GM21717 (cell line): ENCODE measurements around the gene SBK1.

Experiments used
- ATAC-seq: cut with Tn5 transposase; IDR thresholded peaks from one replicate; pipeline ENCODE4 v1.9.1; 2021; ENCODE audit warnings: mild to moderate bottlenecking, moderate library complexity; ENCODE audit not compliant: unreplicated experiment

The SBK1 gene

GRCh38 chr16:28280881-28281836 lies 11.2 kb upstream of the SBK1 start:
- ATAC-seq = no peak

DNA sequence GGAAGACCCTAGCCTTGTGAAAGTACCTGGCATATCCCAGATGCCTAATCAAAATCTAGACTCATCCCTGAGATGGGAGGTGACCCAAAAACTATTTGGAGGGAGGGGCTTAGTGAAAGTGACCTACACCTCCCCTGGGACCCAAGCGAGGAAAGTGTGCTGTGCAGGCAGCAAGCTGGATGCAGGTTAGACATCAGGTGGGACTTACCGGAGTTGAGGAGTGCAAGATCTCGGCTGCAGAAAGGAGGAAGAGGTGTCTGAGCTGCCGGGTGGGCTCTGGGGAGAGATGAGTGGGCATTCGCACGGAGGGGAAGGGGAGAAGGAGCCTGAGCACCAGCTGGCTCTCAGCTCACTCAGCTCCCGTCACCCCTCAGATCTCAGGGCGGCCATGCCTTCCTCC lies 10.3 kb upstream of the SBK1 start:
- no peak for ATAC-seq

- no peak for ATAC-seq
These were observed 9.2 kb upstream of the SBK1 start for GRCh38 chr16:28283173-28283572.

DNA sequence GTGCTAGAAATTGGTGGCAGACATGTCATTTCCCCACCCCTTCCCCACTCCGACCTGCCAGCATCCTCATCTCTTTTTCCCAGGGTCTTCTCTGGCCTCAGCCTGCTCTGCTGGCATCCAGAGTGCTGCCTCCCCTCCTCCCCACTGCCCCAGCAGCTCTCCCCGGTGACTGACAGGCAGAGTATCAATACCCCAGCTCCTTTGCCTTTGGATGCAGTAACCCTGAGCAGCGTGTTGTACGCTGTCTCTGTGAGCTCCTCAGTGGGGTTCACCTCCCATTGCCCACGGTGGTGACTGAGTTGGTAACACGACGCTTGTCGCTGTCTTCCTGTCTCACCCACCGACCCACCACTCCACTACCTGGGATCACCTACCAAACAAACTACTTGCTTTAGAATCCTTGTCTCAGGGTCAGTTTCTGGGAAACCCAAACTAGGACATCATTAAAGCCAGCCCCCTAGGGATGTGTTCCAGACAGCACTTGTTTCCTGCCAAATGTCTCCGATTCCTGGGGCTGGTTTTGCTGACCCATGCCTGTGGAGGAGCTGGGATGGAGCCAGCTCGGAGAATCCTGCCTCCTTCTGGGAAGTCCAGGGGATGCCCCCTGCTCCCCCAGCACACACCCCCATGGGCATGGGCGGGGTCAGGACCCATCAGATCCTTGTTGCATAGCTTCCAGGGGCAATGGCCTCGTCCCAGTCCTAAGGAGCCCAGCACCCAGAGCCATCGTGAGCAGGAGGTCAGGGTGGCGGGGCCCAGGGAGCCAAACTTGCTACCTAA lies 8.3 kb upstream of the SBK1 start:
- no peak for ATAC-seq

- ATAC-seq = no peak
These were observed 6.7 kb upstream of the SBK1 start for GRCh38 chr16:28285649-28286048.

DNA sequence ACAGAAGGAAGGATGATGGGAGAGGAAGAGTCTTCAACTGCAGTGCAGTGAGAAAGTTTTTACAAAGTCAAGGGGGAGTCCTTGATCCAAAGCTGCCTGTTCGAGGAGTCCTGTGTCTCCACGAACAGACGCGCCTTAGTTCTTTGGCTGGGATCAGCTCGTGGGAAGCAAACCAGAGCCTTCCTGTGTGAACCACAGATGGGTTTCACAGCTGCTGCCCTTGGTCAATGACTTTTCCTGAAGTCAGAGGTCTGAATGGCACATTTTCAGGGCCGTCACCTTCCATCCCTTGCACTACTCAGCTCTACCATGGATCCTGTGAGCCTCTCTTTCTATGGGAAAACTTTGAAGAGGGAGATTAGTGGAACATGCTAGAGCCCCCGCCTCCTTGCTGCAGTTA lies 4.2 kb upstream of the SBK1 start:
- no peak for ATAC-seq

DNA sequence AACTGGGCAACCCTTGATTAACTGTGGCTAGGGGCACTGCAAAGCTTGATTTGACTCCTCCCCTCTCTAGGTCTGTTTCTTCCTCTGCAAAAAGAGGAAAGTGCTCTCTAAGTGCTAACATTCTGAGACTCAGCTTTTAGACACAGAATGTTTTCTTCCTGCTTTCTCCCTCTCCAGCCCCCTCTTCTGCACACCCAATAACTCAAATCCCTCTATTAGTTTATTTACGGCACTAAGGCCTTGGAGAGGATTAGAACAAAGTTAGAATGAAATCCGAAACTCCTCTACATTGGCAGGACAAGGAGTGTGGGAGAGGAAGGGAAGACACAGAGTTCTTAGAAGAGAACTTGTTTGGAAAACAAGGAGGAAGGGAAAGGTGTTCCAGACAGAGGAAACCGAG lies 3.3 kb upstream of the SBK1 start:
- ATAC-seq = no peak

DNA sequence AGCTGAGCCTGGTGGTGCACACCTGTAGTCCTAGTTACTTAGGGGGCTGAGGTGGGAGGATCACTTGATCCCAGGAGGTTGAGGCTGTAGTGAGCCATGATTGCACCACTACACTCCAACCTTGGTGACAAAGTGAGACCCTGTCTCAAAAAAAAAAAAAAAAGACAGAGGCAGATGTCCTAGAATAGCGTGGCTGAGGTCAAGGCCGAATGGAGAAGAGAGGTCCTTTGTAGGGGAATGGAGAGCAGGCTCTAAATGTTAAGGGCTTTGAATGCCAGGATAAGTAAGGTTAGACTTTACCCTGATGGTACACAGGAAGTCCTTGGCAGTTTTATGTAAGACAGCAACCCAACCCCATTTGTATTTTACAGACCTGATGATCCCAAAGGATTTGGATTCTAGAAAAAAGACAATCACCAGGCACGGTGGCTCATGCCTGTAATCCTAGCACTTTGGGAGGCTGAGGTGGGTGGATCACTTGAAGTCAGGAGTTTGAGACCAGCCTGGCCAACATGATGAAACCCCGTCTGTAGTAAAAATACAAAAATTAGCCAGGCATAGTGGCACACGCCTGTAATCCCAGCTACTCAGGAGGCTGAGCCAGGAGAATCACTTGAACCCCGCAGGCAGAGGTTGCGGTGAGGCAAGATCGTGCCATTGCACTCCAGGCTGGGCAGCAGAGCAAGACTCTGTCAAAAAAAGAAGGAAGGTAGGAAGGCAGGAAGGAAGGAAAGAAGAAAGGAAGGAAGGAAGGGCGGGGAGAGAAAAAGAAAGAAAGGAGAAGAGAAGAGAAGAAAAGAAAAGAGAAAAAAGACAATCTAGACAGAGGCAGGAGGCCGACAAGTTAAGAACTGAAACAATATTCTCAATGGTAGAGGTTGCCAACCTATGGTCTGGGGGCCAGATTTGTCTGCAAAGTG lies 2.1 kb upstream of the SBK1 start:
- ATAC-seq = no peak

DNA sequence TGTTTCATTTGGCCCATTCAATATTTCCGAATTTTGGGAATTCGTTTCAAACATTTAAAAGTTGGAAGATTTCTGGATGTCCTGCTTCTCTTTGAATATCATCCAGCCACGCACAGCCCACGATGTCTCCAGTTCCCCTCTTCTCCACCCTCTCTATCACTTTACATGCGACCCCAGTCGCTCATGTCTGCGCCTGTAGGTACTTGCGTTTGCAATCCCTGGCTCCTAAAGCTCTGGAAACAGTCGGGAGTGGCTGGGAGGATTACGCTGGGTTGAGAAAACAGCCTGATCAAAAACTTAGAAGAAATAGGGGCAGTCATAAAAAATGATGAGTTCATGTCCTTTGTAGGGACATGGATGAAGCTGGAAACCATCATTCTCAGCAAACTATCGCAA lies 1.5 kb upstream of the SBK1 start:
- ATAC-seq = no peak

DNA sequence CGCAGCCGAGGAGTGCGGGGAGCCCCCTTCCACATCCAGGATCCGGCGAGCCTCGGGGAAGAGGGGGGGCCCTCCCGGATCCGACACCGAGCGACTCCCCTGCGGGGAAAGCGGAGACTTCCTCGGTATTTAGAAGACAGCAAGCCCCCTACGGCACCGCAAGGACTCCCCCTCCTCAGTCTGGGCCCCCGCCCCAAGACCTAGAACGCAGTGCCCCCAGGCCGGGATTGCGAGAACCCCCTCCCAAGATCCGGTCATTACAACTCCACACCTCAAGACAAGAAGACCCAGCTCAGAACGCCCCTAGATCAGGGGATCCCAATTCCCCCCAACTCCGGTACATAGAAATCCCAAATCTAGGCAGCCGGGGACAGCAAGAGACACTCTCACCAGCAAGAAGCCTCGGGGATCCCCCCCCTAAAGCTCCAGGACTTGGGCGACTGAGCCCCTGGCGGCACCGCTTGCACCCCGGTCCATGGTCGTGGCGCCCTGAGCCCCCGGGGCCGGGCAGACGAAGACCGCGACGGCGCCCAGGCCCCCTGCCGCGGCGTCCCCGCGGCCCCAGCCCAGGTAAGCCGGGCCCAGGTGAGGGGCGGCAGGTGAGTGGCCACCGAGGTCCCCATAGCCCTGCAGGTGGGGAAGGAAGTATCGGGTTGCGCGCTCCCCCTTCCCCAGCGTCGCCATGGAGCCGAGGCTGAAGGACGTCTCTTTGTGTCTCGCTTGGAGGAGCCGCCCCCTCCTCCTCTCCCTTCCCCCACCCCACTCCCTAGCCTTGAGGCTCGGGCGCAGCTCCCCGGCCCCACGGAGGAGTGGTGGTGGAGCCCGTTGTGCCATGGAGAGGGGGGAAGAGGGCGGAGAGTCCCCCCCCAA lies 641 bp downstream of the SBK1 start:
- no peak for ATAC-seq

DNA sequence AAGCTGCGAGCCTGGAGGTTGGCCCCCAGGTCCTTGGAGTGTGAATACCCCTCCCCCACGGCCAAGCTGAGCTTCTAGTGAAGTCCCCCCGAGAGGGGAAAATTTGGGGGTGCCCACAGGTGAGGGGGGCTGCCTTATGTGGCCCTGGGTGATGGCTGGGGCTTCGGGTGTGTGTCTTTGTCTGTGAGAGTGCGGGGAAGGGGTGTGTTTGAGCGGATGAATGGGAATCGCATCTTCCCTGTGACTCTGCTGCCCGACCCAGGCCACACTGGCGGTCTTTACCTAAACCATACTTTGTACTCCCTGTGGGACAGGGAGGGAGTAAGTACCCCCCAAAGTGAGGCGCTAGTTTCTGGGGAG lies 1.3 kb downstream of the SBK1 start:
- no peak for ATAC-seq

GRCh38 chr16:28294201-28294600 lies 1.9 kb downstream of the SBK1 start:
- no peak for ATAC-seq

GRCh38 chr16:28295276-28295675 lies 3.0 kb downstream of the SBK1 start:
- no peak for ATAC-seq

GRCh38 chr16:28297308-28297707 lies 5.0 kb downstream of the SBK1 start:
- no peak for ATAC-seq

- no peak for ATAC-seq
These were observed 5.6 kb downstream of the SBK1 start for GRCh38 chr16:28297784-28298510.

DNA sequence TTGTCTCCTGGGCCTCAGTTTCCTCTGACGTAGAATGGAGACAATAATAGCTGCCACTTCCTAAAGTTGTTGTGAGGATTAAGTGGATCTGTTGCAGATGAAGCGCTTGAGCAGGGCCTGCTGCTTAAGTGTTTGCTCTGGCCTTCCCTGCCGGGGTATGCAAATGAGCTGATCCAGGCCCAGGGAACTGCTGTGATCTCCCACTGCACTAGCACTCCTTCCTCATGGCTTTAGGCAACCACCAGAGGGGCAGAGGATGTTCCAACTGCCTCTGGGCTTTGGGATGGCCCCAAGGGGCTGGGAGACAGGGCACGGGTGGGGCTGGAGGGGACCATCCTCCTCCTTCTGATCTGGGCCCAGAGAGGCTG lies 6.2 kb downstream of the SBK1 start:
- no peak for ATAC-seq

GRCh38 chr16:28300327-28300726 lies 8.0 kb downstream of the SBK1 start:
- ATAC-seq = no peak

DNA sequence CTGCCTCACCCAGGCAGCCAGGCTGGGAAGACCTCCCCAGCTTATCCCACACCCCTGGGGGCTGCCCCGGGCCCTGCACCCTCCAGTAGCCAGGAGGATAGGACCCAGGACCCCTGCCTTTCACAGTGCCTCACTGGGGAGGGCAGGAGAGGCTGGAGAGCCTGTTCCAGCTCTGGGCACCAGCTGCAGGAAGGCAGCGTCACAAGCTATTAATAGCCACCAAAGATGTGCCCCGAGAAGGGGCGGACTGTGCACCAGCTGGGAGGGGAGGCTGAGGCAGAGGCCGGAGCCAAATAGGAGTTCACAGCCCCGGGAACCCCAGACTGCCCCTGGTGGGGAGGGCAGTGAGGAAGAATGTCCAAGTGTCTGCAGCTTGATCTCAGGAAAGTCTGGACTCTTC lies 8.8 kb downstream of the SBK1 start:
- no peak for ATAC-seq

GRCh38 chr16:28301620-28302019 lies 9.3 kb downstream of the SBK1 start:
- ATAC-seq = no peak

DNA sequence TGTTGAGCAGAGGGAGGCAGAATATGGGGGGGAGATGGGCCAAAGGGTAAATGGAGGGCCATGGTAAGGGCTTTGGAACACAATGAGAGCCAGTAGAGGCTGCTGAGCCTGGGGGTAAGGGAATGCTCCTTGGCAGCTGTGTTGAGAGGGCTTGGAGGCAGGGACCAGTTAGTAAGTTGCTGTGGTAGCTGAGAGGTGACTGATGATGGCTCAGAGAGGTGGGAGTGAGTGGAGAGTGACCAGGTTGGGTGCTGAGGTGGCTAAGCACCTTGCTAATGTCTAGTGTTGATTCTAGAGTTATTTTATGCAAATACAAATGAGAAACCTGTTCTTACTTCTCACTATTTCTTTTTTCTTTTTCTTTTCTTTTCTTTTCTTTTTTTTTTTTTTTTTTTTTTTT lies 10.8 kb downstream of the SBK1 start:
- no peak for ATAC-seq
